HepG2 (cell line): ENCODE data around the gene REPIN1. TPM values are rescaled to one million over a fixed set of nuclear protein-coding genes. Genes with fewer than 3 reads are reported as not detected.
A peak's percentile ranks its signal among the peaks of the same experiment; 100 is the strongest.

Source experiments
- ATRX ChIP-seq: sonication (generic); formaldehyde crosslinking; IDR thresholded peaks from 2 replicates; pipeline ENCODE4 v1.4.0; 2020; ENCODE audit warnings: missing genetic modification reagents, borderline replicate concordance
- DPF2 ChIP-seq: sonication (generic); formaldehyde crosslinking; IDR thresholded peaks from 2 replicates; pipeline ENCODE4 v1.4.0; 2020; ENCODE audit warnings: mild to moderate bottlenecking, low read depth, missing genetic modification reagents, borderline replicate concordance
- ESRRA ChIP-seq: sonication (generic); formaldehyde crosslinking; IDR thresholded peaks from 2 replicates; pipeline ENCODE4 v1.5.1; 2020; ENCODE audit warnings: mild to moderate bottlenecking, low read depth, missing genetic modification reagents
- FOXM1 ChIP-seq: sonication (generic); formaldehyde crosslinking; IDR thresholded peaks from 2 replicates; pipeline ENCODE4 v1.5.0; 2020; ENCODE audit warnings: missing genetic modification reagents
- HDAC6 ChIP-seq: fragments of 200-600 bp; sonication (generic); IDR thresholded peaks from 2 replicates; pipeline ENCODE4 v1.7.0; 2017; ENCODE audit warnings: mild to moderate bottlenecking, antibody characterized with exemption, low read length, low read depth
- HES4 ChIP-seq: sonication (generic); formaldehyde crosslinking; IDR thresholded peaks from 2 replicates; pipeline ENCODE4 v1.9.0; 2021; ENCODE audit warnings: mild to moderate bottlenecking, missing genetic modification reagents, borderline replicate concordance
- JUND ChIP-seq: sonication (generic); formaldehyde crosslinking; IDR thresholded peaks from 2 replicates; pipeline ENCODE4 v1.8.0; 2022; ENCODE audit warnings: mild to moderate bottlenecking, missing genetic modification reagents
- MEIS2 ChIP-seq: sonication (generic); formaldehyde crosslinking; IDR thresholded peaks from 2 replicates; pipeline ENCODE4 v1.9.0; 2021; ENCODE audit warnings: mild to moderate bottlenecking, missing genetic modification reagents
- NFATC3 ChIP-seq: sonication (generic); formaldehyde crosslinking; IDR thresholded peaks from 2 replicates; pipeline ENCODE4 v1.5.1; 2020; ENCODE audit warnings: mild to moderate bottlenecking, missing genetic modification reagents
- PHF8 ChIP-seq: sonication (generic); formaldehyde crosslinking; IDR thresholded peaks from 2 replicates; pipeline ENCODE4 v1.5.0; 2020; ENCODE audit warnings: missing genetic modification reagents
- RBFOX2 ChIP-seq: fragments of 200-400 bp; formaldehyde crosslinking; IDR thresholded peaks from 2 replicates; pipeline ENCODE4 v1.6.1; 2017; ENCODE audit warnings: low read depth, mild to moderate bottlenecking, low read length
- SIX4 ChIP-seq: sonication (generic); formaldehyde crosslinking; IDR thresholded peaks from 2 replicates; pipeline ENCODE4 v1.4.0; 2020; ENCODE audit warnings: missing genetic modification reagents
- SPEN ChIP-seq: sonication (generic); formaldehyde crosslinking; IDR thresholded peaks from 2 replicates; pipeline ENCODE4 v1.5.1; 2020; ENCODE audit warnings: low read depth, mild to moderate bottlenecking, missing genetic modification reagents
- ZNF367 ChIP-seq: sonication (generic); formaldehyde crosslinking; IDR thresholded peaks from 2 replicates; pipeline ENCODE4 v1.4.0; 2020; ENCODE audit warnings: missing genetic modification reagents, borderline replicate concordance
- ZNF614 ChIP-seq: IDR thresholded peaks from 2 replicates; pipeline ENCODE4 v1.6.1; 2018; ENCODE audit warnings: missing biosample characterization, missing genetic modification reagents, inconsistent platforms, borderline replicate concordance
- ZNF644 ChIP-seq: IDR thresholded peaks from 2 replicates; pipeline ENCODE4 v1.6.1; 2016; ENCODE audit warnings: low read depth
- ZSCAN30 ChIP-seq: sonication (generic); formaldehyde crosslinking; IDR thresholded peaks from 2 replicates; pipeline ENCODE4 v1.5.0; 2020; ENCODE audit warnings: mild to moderate bottlenecking, missing genetic modification reagents
- polyA plus RNA-seq, 8 experiments: library from polyadenylated mRNA; depleted of rRNA in 3 of 8; stranded (reverse) in 7 of 8; unstranded in 1 of 8; fragments of >200 nt; fragmentation: Illumina TruSeq in 4 of 8; extraction: Trizol in 4 of 8; gene quantifications; 2 replicates each; pipeline versions ENCODE4 v1.2.1 to v1.2.3, GENCODE V29; 2011 to 2016; ENCODE audit warnings: low read depth in 4 of 8, missing spikeins in 1 of 8, mixed read lengths in 1 of 8; ENCODE audit not compliant: insufficient read depth in 1 of 8
- total RNA-seq, 5 experiments: library from RNA; depleted of rRNA; stranded (reverse); fragments of >200 nt; fragmentation: Illumina TruSeq; extraction: Trizol; gene quantifications; 2 replicates each; pipeline ENCODE4 v1.2.3, GENCODE V29; 2016; ENCODE audit warnings: low read depth in 1 of 5
- TF ChIP-seq, protein P1 (sequence below): sonication (generic); formaldehyde crosslinking; conservative IDR thresholded peaks from 2 replicates; pipeline ENCODE4 v1.8.1; 2023; ENCODE audit warnings: missing genetic modification reagents
- TF ChIP-seq, protein P2 (sequence below): sonication (generic); formaldehyde crosslinking; IDR thresholded peaks from 2 replicates; pipeline ENCODE4 v1.4.0; 2020; ENCODE audit warnings: mild to moderate bottlenecking, missing genetic modification reagents, borderline replicate concordance
- TF ChIP-seq, protein P3 (sequence below): IDR thresholded peaks from 2 replicates; pipeline ENCODE4 v1.6.1; 2016; ENCODE audit warnings: mild to moderate bottlenecking
- TF ChIP-seq, protein P4 (sequence below): sonication (generic); formaldehyde crosslinking; IDR thresholded peaks from 2 replicates; pipeline ENCODE4 v1.8.1; 2023; ENCODE audit warnings: mild to moderate bottlenecking, inconsistent platforms, moderate library complexity, missing genetic modification reagents, borderline replicate concordance
- TF ChIP-seq, protein P5 (sequence below): sonication (generic); formaldehyde crosslinking; IDR thresholded peaks from 2 replicates; pipeline ENCODE4 v1.5.0; 2020; ENCODE audit warnings: missing genetic modification reagents

The REPIN1 gene
- total and polyA plus RNA-seq, 2 of the 13 experiments (the other 11 are each of a cell fraction or from before 2014, with no cell fraction given) = 69.9 to 108 TPM

DNA sequence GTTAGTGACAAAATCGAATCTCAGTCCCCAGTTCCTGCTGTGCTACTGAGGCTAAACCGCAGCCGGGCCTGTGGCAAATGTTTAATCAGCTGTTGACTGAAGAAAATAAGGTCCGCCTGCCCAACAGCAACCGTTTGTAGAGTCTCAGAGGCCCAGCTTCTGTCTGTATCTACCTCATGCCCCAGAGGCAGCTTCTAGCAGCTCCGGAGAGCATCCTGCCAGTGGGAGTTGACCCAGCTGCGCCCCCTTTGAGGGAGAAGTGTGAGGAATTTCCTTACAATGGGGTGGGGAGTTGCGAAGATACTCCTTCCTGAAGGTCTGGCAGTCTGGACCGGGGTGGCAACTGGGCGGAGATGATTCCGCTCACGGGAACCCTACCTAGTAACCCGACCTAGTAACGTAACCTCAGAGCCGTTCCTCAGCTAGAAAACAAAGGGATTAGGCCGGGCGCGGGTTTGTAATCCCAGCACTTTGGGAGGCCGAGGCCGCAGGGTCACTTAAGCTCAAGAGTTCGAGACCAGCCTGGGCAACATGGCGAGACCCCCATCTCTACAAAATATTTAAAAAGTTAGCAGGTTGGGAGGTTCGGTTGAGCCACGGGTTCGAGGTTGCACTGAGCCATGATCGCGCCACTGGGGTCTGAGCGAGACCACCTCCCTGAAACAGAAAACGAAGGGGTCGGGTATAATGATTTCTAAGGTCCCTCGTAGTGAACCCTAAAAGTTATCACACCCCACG, 9.7 kb downstream of the REPIN1 start (continued):
- TF ChIP-seq SPEN (no peak), ZNF367 (CRISPR knock-in tag) (no peak), PHF8 (CRISPR knock-in tag) (no peak), NFATC3 (CRISPR knock-in tag) (no peak), HES4 (CRISPR knock-in tag) (no peak), ZSCAN30 (CRISPR knock-in tag) (no peak), HDAC6 (no peak), ZNF614 (CRISPR knock-in tag) (no peak), ATRX (CRISPR knock-in tag) (no peak), RBFOX2 (no peak), SIX4 (CRISPR knock-in tag) (peak; percentile 35; the same call in 1 of the 2 replicates), DPF2 (no peak), ZNF644 (no peak), MEIS2 (CRISPR knock-in tag) (no peak), ESRRA (CRISPR knock-in tag) (0 out of 2 replicates have a peak, but pooled peaks have one; percentile 25), JUND (no peak), FOXM1 (CRISPR knock-in tag) (no peak)
- TF ChIP-seq, protein P1, sequence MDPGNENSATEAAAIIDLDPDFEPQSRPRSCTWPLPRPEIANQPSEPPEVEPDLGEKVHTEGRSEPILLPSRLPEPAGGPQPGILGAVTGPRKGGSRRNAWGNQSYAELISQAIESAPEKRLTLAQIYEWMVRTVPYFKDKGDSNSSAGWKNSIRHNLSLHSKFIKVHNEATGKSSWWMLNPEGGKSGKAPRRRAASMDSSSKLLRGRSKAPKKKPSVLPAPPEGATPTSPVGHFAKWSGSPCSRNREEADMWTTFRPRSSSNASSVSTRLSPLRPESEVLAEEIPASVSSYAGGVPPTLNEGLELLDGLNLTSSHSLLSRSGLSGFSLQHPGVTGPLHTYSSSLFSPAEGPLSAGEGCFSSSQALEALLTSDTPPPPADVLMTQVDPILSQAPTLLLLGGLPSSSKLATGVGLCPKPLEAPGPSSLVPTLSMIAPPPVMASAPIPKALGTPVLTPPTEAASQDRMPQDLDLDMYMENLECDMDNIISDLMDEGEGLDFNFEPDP = 0 out of 2 replicates have a peak, but pooled peaks have one; percentile 45
- TF ChIP-seq, protein P2, sequence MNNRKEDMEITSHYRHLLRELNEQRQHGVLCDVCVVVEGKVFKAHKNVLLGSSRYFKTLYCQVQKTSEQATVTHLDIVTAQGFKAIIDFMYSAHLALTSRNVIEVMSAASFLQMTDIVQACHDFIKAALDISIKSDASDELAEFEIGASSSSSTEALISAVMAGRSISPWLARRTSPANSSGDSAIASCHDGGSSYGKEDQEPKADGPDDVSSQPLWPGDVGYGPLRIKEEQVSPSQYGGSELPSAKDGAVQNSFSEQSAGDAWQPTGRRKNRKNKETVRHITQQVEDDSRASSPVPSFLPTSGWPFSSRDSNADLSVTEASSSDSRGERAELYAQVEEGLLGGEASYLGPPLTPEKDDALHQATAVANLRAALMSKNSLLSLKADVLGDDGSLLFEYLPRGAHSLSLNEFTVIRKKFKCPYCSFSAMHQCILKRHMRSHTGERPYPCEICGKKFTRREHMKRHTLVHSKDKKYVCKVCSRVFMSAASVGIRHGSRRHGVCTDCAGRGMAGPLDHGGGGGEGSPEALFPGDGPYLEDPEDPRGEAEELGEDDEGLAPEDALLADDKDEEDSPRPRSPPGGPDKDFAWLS (CRISPR knock-in tag) = no peak
- TF ChIP-seq, protein P3, sequence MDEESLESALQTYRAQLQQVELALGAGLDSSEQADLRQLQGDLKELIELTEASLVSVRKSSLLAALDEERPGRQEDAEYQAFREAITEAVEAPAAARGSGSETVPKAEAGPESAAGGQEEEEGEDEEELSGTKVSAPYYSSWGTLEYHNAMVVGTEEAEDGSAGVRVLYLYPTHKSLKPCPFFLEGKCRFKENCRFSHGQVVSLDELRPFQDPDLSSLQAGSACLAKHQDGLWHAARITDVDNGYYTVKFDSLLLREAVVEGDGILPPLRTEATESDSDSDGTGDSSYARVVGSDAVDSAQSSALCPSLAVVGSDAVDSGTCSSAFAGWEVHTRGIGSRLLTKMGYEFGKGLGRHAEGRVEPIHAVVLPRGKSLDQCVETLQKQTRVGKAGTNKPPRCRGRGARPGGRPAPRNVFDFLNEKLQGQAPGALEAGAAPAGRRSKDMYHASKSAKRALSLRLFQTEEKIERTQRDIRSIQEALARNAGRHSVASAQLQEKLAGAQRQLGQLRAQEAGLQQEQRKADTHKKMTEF (CRISPR knock-in tag) = no peak; the same call in 1 of the 2 replicates
- TF ChIP-seq, protein P4, sequence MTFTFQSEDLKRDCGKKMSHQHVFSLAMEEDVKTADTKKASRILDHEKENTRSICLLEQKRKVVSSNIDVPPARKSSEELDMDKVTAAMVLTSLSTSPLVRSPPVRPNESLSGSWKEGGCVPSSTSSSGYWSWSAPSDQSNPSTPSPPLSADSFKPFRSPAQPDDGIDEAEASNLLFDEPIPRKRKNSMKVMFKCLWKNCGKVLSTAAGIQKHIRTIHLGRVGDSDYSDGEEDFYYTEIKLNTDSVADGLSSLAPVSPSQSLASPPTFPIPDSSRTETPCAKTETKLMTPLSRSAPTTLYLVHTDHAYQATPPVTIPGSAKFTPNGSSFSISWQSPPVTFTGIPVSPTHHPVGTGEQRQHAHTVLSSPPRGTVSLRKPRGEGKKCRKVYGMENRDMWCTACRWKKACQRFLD (CRISPR knock-in tag) = no peak
- TF ChIP-seq, protein P5, sequence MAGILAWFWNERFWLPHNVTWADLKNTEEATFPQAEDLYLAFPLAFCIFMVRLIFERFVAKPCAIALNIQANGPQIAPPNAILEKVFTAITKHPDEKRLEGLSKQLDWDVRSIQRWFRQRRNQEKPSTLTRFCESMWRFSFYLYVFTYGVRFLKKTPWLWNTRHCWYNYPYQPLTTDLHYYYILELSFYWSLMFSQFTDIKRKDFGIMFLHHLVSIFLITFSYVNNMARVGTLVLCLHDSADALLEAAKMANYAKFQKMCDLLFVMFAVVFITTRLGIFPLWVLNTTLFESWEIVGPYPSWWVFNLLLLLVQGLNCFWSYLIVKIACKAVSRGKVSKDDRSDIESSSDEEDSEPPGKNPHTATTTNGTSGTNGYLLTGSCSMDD (CRISPR knock-in tag) = no peak
